ENCODE results near the gene SLC4A7.
"Not testable (repeated sequence)": the region's sequence is repeated elsewhere in the genome, so short reads cannot be mapped to it uniquely, and the experiment has no call there.

SLC4A7 gene

DNA sequence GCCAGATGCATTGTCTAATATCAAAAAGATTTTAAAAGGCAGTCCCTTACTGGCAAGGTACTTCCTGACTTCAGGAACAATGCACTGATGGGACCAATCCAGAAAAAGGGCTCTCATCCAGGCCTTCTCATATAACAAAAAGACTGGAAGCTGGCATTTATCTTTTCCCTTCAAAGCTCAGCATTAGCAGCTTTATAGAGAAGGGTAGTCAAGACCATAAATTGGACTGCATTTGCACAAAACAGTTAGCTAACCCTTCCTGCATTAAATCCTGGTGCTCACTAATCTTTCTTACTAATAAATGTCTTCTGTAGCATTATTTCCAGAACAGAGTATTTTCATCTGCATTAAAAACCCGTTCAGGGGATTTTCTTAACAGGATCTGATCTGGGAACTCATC, 69.0 kb downstream of the SLC4A7 start (continued):
- no peak for TF ChIP-seq FEZF1 (tag by site-specific recombination; IDR thresholded peaks at IDR 0.05)

DNA sequence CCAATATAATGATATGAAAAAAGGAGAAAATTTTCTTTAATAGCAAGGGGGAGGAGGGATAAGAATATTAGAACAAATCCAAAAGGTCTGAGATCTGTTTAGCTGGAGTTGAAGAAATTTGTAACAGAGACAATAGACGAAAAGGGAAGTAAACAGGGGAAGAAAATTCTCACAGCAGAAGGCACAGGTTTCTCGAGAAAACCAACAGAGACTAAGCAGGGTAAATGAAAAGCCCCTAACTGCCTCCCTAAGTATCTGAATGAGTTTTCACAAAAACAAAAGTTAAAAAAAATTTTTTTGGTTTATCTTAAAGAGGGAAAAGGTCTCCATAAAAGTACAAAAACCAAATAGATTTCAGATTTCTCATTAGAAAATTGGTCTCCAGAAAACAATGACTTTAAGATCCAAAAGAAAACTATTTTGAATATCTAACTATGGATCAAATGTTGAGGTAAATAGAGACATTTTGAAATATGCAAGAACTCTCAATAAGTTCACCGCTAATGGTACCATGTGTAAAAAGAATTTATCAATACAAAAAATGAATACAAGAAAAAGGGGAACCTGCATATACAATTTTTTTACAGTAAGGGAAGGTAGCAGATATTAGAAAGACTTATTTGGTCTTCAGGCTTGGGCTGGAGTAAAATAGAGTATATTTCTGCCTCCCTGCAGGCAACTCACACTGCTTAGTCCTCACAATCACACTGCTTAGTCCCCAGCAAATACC, 91.1 kb downstream of the SLC4A7 start:
- TF ChIP-seq, protein P1, sequence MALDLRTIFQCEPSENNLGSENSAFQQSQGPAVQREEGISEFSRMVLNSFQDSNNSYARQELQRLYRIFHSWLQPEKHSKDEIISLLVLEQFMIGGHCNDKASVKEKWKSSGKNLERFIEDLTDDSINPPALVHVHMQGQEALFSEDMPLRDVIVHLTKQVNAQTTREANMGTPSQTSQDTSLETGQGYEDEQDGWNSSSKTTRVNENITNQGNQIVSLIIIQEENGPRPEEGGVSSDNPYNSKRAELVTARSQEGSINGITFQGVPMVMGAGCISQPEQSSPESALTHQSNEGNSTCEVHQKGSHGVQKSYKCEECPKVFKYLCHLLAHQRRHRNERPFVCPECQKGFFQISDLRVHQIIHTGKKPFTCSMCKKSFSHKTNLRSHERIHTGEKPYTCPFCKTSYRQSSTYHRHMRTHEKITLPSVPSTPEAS (tag by site-specific recombination; IDR thresholded peaks at IDR 0.05) = no peak
- TF ChIP-seq, protein P2, sequence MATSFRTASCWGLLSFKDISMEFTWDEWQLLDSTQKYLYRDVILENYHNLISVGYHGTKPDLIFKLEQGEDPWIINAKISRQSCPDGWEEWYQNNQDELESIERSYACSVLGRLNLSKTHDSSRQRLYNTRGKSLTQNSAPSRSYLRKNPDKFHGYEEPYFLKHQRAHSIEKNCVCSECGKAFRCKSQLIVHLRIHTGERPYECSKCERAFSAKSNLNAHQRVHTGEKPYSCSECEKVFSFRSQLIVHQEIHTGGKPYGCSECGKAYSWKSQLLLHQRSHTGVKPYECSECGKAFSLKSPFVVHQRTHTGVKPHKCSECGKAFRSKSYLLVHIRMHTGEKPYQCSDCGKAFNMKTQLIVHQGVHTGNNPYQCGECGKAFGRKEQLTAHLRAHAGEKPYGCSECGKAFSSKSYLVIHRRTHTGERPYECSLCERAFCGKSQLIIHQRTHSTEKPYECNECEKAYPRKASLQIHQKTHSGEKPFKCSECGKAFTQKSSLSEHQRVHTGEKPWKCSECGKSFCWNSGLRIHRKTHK (tag by site-specific recombination; IDR thresholded peaks at IDR 0.05) = no peak
- TF ChIP-seq ZNF18 (tag by site-specific recombination; IDR thresholded peaks at IDR 0.05) (no peak), ZNF394 (tag by site-specific recombination; IDR thresholded peaks at IDR 0.05; ENCODE audit: borderline replicate concordance) (no peak), ZNF76 (tag by site-specific recombination; IDR thresholded peaks at IDR 0.05; ENCODE audit: borderline replicate concordance, low read depth) (no peak), REPIN1 (tag by site-specific recombination; IDR thresholded peaks at IDR 0.05; ENCODE audit: low read depth) (no peak), ZEB2 (tag by site-specific recombination; IDR thresholded peaks at IDR 0.05) (no peak)
- H3K4me3 ChIP-seq (ENCODE audit: low read depth, low read length) = no peak overlapping the region
- H3K4me1 ChIP-seq (ENCODE audit: control insufficient read depth, insufficient read depth, low read length) = no peaks in the 10 kb centered on the region
- no peaks in the 10 kb centered on the region for H3K9me3 ChIP-seq (ENCODE audit: control insufficient read depth, insufficient read depth, low read depth, low read length)
- ChIA-PET POLR2A (no interaction called here), CTCF (interaction anchor here (0.8 kb wide), 1 partner anchor 35 kb away, joined by 4 read pairs; no protein-coding TSS in a partner anchor)
- H3K36me3 ChIP-seq (ENCODE audit: control insufficient read depth in 2 of 2, insufficient read depth in 1 of 2, low read length in 2 of 2) = peaks cover 0 to 16% of the 10 kb centered on the region in 2 experiments; a peak in 1 of 3 replicates
- H3K27ac ChIP-seq (ENCODE audit: extremely low read depth, low read depth, low read length) = no peak overlapping the region

DNA sequence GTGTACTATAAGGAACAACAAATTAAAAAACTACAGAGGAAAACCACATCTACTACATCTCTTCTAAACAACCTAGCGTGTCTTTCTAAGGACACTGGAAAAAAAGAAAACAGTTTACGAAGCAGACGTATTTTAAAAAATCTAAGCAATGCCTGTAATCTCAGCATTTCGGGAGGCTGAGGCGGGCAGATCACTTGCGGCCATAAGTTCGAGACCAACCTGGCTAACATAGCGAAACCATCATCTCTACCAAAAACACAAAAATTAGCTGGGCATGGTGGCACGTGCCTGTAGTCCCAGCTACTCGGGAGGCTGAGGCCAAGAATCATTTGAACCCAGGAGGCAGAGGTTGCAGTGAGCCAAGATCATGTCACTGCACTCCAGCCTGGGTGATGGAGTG, 91.8 kb downstream of the SLC4A7 start:
- CTCF ChIA-PET = interaction anchor here (0.8 kb wide), 1 partner anchor 36 kb away, joined by 4 read pairs; no protein-coding TSS in a partner anchor
- H3K9me3 ChIP-seq (ENCODE audit: control insufficient read depth, insufficient read depth, low read depth, low read length); POLR2A ChIA-PET; H3K4me1 ChIP-seq (ENCODE audit: control insufficient read depth, insufficient read depth, low read length); H3K4me3 ChIP-seq (ENCODE audit: low read depth, low read length); H3K27ac ChIP-seq (ENCODE audit: extremely low read depth, low read depth, low read length): not testable (repeated sequence)
- peaks cover 0 to 11% of the 10 kb centered on the region in 2 experiments; a peak in 1 of 3 replicates for H3K36me3 ChIP-seq (ENCODE audit: control insufficient read depth in 2 of 2, insufficient read depth in 1 of 2, low read length in 2 of 2)

DNA sequence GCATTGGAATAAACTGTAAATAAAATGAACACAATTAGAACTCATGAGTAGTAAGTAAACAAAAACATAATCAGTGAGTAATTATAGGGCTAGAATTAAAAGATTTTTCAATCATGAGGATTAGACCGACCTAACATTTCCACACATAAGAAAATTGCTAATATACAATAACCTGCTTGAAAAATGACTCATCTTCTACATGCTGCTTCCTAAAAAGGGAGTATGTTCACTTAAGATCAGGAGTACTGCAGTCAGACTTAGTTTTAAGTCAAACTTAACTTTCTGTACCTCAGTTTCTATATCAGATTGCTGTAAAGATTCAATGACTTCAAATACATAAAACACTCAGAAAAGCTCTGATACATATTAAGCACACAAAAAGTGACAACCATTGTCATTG, 92.4 kb downstream of the SLC4A7 start:
- no peak overlapping the region for H3K27ac ChIP-seq (ENCODE audit: extremely low read depth, low read depth, low read length)
- ChIA-PET CTCF (no interaction called here), POLR2A (no interaction called here)
- no peaks in the 10 kb centered on the region for H3K9me3 ChIP-seq (ENCODE audit: control insufficient read depth, insufficient read depth, low read depth, low read length)
- H3K36me3 ChIP-seq (ENCODE audit: control insufficient read depth in 2 of 2, insufficient read depth in 1 of 2, low read length in 2 of 2) = peaks cover 0 to 10% of the 10 kb centered on the region in 2 experiments; a peak in 1 of 3 replicates
- H3K4me1 ChIP-seq (ENCODE audit: control insufficient read depth, insufficient read depth, low read length) = no peaks in the 10 kb centered on the region
- no peak for TF ChIP-seq ZNF223 (tag by site-specific recombination; IDR thresholded peaks at IDR 0.05)
- no peak for TF ChIP-seq ZNF248 (tag by site-specific recombination; IDR thresholded peaks at IDR 0.05)
- no peak for TF ChIP-seq HOXC10 (CRISPR knock-in tag; IDR thresholded peaks at IDR 0.05)
- TF ChIP-seq BCL11A (tag by site-specific recombination; IDR thresholded peaks at IDR 0.05; ENCODE audit: low read depth) = no peak
- no peak for TF ChIP-seq TCF7L2 (IDR thresholded peaks at IDR 0.05; ENCODE audit: borderline replicate concordance, low read depth, low read length)
- TF ChIP-seq ZNF184 (tag by site-specific recombination; IDR thresholded peaks at IDR 0.05) = no peak
- TF ChIP-seq, protein P2 (tag by site-specific recombination; IDR thresholded peaks at IDR 0.05) = no peak
- TF ChIP-seq, protein P3, sequence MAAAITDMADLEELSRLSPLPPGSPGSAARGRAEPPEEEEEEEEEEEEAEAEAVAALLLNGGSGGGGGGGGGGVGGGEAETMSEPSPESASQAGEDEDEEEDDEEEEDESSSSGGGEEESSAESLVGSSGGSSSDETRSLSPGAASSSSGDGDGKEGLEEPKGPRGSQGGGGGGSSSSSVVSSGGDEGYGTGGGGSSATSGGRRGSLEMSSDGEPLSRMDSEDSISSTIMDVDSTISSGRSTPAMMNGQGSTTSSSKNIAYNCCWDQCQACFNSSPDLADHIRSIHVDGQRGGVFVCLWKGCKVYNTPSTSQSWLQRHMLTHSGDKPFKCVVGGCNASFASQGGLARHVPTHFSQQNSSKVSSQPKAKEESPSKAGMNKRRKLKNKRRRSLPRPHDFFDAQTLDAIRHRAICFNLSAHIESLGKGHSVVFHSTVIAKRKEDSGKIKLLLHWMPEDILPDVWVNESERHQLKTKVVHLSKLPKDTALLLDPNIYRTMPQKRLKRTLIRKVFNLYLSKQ (tag by site-specific recombination; IDR thresholded peaks at IDR 0.05; ENCODE audit: borderline replicate concordance) = no peak
- no peak for TF ChIP-seq YY1 (tag by site-specific recombination; IDR thresholded peaks at IDR 0.05)
- TF ChIP-seq OSR2 (tag by site-specific recombination; IDR thresholded peaks at IDR 0.05) = no peak
- TF ChIP-seq SP3 (tag by site-specific recombination; IDR thresholded peaks at IDR 0.05) = no peak
- H3K4me3 ChIP-seq (ENCODE audit: low read depth, low read length) = no peak overlapping the region
